ENCODE measurements around the gene TDRD7. TPM values are rescaled to one million over a fixed set of nuclear protein-coding genes. Genes with fewer than 3 reads are reported as not detected.
A peak's percentile ranks its signal among the peaks of the same experiment; 100 is the strongest.

Gene TDRD7, protein sequence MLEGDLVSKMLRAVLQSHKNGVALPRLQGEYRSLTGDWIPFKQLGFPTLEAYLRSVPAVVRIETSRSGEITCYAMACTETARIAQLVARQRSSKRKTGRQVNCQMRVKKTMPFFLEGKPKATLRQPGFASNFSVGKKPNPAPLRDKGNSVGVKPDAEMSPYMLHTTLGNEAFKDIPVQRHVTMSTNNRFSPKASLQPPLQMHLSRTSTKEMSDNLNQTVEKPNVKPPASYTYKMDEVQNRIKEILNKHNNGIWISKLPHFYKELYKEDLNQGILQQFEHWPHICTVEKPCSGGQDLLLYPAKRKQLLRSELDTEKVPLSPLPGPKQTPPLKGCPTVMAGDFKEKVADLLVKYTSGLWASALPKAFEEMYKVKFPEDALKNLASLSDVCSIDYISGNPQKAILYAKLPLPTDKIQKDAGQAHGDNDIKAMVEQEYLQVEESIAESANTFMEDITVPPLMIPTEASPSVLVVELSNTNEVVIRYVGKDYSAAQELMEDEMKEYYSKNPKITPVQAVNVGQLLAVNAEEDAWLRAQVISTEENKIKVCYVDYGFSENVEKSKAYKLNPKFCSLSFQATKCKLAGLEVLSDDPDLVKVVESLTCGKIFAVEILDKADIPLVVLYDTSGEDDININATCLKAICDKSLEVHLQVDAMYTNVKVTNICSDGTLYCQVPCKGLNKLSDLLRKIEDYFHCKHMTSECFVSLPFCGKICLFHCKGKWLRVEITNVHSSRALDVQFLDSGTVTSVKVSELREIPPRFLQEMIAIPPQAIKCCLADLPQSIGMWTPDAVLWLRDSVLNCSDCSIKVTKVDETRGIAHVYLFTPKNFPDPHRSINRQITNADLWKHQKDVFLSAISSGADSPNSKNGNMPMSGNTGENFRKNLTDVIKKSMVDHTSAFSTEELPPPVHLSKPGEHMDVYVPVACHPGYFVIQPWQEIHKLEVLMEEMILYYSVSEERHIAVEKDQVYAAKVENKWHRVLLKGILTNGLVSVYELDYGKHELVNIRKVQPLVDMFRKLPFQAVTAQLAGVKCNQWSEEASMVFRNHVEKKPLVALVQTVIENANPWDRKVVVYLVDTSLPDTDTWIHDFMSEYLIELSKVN
- total RNA-seq (2021) (2.3 to 2.8 TPM (median 2.5 TPM) in 3 replicates), Bru-seq, nascent RNA (percentile 44 among the genes with signal in this experiment)
- long read RNA-seq, experiment 1, transcript TDRD7-201 (17 exons, 3,834 nt), result major isoform, 20 of 25 reads
- long read RNA-seq, experiment 1, partial matches to known transcripts, result 2 of 25 reads
- long read RNA-seq, experiment 1, other reads (novel, unspliced or antisense), result 3 of 25 reads
- long read RNA-seq, experiment 2, partial matches to known transcripts, result 1 of 3 reads
- long read RNA-seq, experiment 2, other reads (novel, unspliced or antisense), result 1 of 3 reads
- long read RNA-seq, experiment 3, partial matches to known transcripts, result 0 of 1 reads
- long read RNA-seq, experiment 3, other reads (novel, unspliced or antisense), result 0 of 1 reads

DNA sequence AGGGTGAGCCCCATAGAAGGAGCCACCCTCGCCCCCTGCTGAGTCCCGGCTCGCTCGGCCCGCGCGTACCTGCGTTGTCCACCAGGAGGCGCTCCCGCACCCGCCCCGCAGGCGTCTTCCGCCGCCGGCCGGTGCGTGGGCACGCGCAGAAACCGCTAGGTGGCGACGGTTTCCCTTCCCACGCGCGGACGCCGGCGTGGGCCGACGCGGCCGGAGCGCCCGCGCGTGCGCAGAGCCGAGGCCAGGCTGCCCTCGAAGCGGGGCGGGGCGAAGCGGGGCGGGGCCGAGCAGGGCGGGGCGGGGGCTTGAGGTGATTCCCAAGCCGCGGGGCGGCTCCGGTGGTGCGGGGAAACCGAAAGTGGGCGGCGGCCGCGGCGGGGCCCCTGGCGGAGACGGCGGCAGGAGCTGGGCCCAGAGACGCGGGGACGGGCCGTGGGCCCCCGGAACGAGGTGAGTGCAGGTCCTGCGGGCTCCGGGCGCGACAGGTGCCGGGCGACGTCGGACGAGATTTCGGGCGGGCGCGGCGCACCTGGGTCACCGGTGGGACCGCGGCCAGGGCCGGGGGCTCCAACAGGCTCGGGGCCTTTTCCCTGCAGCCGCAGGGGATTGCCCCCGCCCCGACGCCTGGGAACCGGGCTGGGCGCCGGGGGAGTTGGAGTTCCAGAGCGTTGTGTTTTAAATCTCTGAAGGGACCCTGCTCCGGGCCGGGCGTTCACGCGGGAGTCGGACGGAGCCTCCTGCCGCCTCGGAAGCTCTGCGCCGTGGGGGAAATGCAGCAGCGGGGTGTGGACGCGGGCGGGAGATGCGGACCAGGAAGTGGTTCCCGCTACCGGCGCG, at the start of gene TDRD7:
Gene TDRD7, plus strand, starts transcription at position 308 of the 837 bp plus-strand sequence. CDS start 16,370 bp downstream, outside the sequence.
- H3K4me1 Mint-ChIP-seq, result peaks cover 14% of the 10 kb centered on the region
- POLR2A ChIA-PET, result no interaction called here
- CTCF ChIA-PET, result interaction anchor here (0.6 to 2.3 kb wide), 12 partner anchors 10 to 204 kb away, joined by 3 to 17 read pairs (median 3); no protein-coding TSS in a partner anchor
- DNase-seq (ENCODE audit: low spot score), result peak; percentile 72
- peak; percentile 75 for ATAC-seq
- H3K27me3 Mint-ChIP-seq (ENCODE audit: low read depth), result peaks cover 60% of the 10 kb centered on the region
- peaks cover 10% of the 10 kb centered on the region; the same call in 1 of the 2 replicates for H3K9me3 Mint-ChIP-seq
- H3K4me3 Mint-ChIP-seq, result peak within 1 kb of the TSS; percentile 86
- H3K27ac Mint-ChIP-seq, result no peak within 1 kb of the TSS
- no peaks in the 10 kb centered on the region for H3K36me3 Mint-ChIP-seq
- TF ChIP-seq FOXJ3 (CRISPR knock-in tag; IDR thresholded peaks at IDR 0.05; ENCODE audit: borderline replicate concordance), result no peak
- TF ChIP-seq, protein P1, sequence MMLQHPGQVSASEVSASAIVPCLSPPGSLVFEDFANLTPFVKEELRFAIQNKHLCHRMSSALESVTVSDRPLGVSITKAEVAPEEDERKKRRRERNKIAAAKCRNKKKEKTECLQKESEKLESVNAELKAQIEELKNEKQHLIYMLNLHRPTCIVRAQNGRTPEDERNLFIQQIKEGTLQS (CRISPR knock-in tag; conservative IDR thresholded peaks at IDR 0.05), result no peak
- TF ChIP-seq RORB (CRISPR knock-in tag; IDR thresholded peaks at IDR 0.05), result no peak
- TF ChIP-seq TP53 (CRISPR knock-in tag; IDR thresholded peaks at IDR 0.05), result no peak
- peak; percentile 72 for TF ChIP-seq MYBL2 (CRISPR knock-in tag; IDR thresholded peaks at IDR 0.05)
- peak; percentile 64; the same call in 1 of the 2 replicates for TF ChIP-seq SP1 (CRISPR knock-in tag; conservative IDR thresholded peaks at IDR 0.05)
- TF ChIP-seq, protein P2, sequence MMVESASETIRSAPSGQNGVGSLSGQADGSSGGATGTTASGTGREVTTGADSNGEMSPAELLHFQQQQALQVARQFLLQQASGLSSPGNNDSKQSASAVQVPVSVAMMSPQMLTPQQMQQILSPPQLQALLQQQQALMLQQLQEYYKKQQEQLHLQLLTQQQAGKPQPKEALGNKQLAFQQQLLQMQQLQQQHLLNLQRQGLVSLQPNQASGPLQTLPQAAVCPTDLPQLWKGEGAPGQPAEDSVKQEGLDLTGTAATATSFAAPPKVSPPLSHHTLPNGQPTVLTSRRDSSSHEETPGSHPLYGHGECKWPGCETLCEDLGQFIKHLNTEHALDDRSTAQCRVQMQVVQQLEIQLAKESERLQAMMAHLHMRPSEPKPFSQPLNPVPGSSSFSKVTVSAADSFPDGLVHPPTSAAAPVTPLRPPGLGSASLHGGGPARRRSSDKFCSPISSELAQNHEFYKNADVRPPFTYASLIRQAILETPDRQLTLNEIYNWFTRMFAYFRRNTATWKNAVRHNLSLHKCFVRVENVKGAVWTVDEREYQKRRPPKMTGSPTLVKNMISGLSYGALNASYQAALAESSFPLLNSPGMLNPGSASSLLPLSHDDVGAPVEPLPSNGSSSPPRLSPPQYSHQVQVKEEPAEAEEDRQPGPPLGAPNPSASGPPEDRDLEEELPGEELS (CRISPR knock-in tag; IDR thresholded peaks at IDR 0.05), result 0 out of 2 replicates have a peak, but pooled peaks have one; percentile 26
- TF ChIP-seq MXD4 (CRISPR knock-in tag; IDR thresholded peaks at IDR 0.05; ENCODE audit: borderline replicate concordance), result peak; percentile 54; the same call in 1 of the 2 replicates
- no peak for TF ChIP-seq ATF1 (CRISPR knock-in tag; IDR thresholded peaks at IDR 0.05)
- TF ChIP-seq, protein P3, sequence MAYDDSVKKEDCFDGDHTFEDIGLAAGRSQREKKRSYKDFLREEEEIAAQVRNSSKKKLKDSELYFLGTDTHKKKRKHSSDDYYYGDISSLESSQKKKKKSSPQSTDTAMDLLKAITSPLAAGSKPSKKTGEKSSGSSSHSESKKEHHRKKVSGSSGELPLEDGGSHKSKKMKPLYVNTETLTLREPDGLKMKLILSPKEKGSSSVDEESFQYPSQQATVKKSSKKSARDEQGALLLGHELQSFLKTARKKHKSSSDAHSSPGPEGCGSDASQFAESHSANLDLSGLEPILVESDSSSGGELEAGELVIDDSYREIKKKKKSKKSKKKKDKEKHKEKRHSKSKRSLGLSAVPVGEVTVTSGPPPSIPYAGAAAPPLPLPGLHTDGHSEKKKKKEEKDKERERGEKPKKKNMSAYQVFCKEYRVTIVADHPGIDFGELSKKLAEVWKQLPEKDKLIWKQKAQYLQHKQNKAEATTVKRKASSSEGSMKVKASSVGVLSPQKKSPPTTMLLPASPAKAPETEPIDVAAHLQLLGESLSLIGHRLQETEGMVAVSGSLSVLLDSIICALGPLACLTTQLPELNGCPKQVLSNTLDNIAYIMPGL (CRISPR knock-in tag; IDR thresholded peaks at IDR 0.05), result peak; percentile 80; the same call in 1 of the 2 replicates
- peak; percentile 98 for TF ChIP-seq CTCF (IDR thresholded peaks at IDR 0.05)
- TF ChIP-seq KAT7 (CRISPR knock-in tag; IDR thresholded peaks at IDR 0.05; ENCODE audit: borderline replicate concordance), result 0 out of 2 replicates have a peak, but pooled peaks have one; percentile 45
- TF ChIP-seq RELA (CRISPR knock-in tag; IDR thresholded peaks at IDR 0.05; ENCODE audit: borderline replicate concordance), result no peak
- TF ChIP-seq, protein P4, sequence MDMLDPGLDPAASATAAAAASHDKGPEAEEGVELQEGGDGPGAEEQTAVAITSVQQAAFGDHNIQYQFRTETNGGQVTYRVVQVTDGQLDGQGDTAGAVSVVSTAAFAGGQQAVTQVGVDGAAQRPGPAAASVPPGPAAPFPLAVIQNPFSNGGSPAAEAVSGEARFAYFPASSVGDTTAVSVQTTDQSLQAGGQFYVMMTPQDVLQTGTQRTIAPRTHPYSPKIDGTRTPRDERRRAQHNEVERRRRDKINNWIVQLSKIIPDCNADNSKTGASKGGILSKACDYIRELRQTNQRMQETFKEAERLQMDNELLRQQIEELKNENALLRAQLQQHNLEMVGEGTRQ (CRISPR knock-in tag; IDR thresholded peaks at IDR 0.05), result no peak
- peak; percentile 50; the same call in 1 of the 2 replicates for TF ChIP-seq ZNF219 (CRISPR knock-in tag; IDR thresholded peaks at IDR 0.05; ENCODE audit: borderline replicate concordance)
- TF ChIP-seq, protein P5, sequence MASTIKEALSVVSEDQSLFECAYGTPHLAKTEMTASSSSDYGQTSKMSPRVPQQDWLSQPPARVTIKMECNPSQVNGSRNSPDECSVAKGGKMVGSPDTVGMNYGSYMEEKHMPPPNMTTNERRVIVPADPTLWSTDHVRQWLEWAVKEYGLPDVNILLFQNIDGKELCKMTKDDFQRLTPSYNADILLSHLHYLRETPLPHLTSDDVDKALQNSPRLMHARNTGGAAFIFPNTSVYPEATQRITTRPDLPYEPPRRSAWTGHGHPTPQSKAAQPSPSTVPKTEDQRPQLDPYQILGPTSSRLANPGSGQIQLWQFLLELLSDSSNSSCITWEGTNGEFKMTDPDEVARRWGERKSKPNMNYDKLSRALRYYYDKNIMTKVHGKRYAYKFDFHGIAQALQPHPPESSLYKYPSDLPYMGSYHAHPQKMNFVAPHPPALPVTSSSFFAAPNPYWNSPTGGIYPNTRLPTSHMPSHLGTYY (CRISPR knock-in tag; IDR thresholded peaks at IDR 0.05), result 0 out of 2 replicates have a peak, but pooled peaks have one; percentile 74
- TF ChIP-seq GABPB1 (CRISPR knock-in tag; IDR thresholded peaks at IDR 0.05), result peak; percentile 71; the same call in 1 of the 2 replicates
- TF ChIP-seq TCF7 (CRISPR knock-in tag; IDR thresholded peaks at IDR 0.05; ENCODE audit: low read depth), result no peak
- TF ChIP-seq, protein P6, sequence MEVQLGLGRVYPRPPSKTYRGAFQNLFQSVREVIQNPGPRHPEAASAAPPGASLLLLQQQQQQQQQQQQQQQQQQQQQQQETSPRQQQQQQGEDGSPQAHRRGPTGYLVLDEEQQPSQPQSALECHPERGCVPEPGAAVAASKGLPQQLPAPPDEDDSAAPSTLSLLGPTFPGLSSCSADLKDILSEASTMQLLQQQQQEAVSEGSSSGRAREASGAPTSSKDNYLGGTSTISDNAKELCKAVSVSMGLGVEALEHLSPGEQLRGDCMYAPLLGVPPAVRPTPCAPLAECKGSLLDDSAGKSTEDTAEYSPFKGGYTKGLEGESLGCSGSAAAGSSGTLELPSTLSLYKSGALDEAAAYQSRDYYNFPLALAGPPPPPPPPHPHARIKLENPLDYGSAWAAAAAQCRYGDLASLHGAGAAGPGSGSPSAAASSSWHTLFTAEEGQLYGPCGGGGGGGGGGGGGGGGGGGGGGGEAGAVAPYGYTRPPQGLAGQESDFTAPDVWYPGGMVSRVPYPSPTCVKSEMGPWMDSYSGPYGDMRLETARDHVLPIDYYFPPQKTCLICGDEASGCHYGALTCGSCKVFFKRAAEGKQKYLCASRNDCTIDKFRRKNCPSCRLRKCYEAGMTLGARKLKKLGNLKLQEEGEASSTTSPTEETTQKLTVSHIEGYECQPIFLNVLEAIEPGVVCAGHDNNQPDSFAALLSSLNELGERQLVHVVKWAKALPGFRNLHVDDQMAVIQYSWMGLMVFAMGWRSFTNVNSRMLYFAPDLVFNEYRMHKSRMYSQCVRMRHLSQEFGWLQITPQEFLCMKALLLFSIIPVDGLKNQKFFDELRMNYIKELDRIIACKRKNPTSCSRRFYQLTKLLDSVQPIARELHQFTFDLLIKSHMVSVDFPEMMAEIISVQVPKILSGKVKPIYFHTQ (CRISPR knock-in tag; IDR thresholded peaks at IDR 0.05), result peak; percentile 53; the same call in 1 of the 2 replicates

Data from WTC11 (cell line).